Colon (tissue), 2 donors: ENCODE data around the gene EHBP1L1.

Experiments used
- FAIRE-seq: peaks from 2 replicates; lab custom pipeline; 2012; peaks lifted over from hg19 to GRCh38; lab: Jason Lieb, UNC
- donor health status: control.
- donor health status: control.

The EHBP1L1 gene

DNA sequence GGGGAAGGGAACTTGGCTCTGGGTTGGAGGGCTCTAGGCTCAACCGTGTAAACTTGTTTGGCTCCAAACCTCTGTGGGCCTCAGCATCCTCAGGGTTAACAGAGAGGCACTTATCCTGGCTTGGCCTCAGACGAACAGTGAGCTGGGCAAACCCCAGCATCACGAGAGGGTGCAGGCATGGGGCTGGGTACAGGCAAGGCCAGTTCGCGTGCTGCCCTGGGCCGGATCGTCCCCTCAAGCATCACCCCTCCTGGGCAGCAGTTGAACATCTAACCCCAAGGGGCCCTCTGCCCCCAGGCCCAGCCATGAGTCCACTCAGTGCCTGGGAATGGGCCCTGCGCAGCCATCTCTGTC, 1.9 kb downstream of the EHBP1L1 start:
- no peak for FAIRE-seq

DNA sequence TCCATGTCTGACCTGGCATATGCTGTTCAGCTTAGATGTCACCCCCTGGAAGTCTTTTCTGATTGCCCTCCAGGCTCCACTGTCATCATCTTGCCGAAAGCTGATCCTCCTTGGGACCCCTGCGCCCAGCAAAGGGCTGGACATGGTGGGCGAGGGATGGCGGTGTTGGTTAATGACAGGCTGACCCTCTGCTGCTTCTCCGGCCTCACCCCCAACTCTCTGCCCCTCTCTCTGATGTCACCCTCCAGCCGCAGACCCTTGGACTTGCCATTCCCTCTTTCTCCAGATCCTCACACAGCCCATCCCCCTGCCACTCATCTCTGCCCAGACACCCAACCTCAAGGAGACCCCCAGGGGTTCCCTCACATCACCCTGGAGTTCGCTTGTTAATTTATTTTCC, 2.3 kb downstream of the EHBP1L1 start:
- FAIRE-seq = no peak

DNA sequence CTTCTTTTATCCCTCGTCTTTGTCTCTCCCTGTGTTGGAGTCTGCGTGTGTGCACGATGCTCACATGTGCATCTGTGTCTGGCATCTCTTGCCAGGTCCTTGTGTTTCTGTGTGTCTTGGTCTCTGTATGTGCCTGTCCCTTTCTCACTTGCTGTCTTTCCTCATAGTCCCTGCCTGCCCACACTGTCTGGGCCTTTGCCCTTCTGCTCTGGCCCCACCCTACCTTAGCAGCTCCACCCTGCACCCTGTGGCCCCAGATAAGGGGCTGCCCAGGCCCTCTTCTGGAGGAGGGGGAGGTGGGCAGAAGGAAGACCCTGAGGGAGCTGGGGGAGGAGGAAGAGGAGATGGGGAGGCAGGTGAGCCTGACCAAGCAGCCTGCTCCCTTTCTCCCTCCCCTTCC, 2.8 kb downstream of the EHBP1L1 start:
- FAIRE-seq = no peak

DNA sequence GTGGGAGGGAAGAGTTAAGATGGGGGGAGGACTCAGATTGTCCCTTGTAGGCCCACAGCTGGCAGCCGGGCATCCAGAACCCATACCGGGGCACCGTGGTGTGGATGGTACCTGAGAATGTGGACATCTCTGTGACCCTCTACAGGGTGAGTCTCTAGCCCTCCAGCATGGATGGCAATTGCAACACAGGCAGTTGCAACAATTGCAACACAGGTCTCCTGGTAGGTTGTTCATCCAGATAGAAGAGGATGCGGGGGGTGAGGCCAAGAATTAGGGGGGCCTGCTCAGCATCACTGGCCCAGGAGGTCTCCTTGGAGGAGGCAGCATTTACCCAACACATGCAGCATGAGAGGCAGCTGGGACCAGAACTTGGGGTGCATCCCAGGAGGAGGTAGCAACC, 3.4 kb downstream of the EHBP1L1 start:
- no peak for FAIRE-seq

DNA sequence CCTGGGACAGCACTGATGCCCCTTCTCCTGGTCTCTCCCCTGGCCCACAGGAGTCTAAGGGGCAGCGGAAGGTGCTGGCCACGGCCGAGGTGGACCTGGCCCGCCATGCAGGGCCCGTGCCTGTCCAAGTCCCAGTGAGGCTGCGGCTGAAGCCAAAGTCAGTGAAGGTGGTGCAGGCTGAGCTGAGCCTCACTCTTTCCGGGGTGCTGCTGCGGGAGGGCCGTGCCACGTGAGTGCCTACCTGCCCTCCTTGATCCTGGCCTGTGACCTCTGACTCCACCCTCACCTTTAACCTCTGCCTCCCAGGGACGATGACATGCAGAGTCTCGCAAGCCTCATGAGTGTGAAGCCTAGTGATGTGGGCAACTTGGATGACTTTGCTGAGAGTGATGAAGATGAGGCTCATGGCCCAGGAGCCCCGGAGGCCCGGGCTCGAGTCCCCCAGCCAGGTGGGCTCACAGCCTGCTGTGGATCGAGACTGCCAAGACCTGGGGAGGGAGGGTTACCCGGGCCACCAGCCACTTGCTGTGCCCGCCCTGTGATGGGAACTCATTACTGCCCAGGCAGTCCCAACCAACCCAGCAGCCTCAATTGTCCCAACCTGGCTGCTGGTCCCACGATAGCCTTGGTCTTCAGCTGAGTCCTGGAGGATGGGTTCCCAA, 4.3 kb downstream of the EHBP1L1 start:
- no peak for FAIRE-seq

DNA sequence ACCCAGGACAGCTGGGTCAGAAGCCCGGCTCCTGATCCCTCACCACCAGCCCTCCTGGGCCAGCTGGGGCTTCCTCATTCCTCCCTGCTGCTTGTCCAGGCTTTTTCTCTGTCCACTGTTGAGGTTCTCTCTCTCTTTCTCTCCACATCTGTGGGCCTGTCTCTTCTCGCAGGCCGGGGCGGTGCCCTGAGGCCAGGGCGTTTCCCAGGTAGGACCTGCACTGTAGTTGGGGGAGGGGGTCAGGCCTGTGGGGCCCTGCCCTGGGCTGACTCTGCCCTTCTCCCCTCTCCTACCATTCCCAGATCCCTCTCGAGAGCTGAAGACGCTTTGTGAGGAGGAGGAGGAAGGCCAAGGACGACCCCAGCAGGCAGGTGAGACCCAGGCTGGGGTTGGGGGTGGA, 4.9 kb downstream of the EHBP1L1 start:
- no peak for FAIRE-seq

DNA sequence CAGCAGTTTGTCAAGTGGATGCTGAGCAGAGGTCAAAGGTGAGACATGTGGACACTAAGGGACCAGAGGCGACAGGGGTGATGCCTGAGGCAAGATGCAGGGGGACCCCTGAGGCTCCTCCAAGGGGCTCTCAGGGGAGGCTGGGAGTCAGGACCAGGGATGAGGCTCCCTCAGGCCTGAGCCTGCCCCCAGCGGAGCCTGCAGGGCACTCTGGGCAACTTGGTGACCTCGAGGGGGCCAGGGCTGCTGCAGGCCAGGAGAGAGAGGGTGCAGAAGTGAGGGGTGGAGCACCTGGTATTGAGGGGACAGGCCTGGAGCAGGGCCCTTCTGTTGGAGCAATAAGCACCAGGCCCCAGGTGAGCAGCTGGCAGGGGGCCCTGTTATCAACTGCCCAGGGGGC, 6.1 kb downstream of the EHBP1L1 start:
- FAIRE-seq = no peak

DNA sequence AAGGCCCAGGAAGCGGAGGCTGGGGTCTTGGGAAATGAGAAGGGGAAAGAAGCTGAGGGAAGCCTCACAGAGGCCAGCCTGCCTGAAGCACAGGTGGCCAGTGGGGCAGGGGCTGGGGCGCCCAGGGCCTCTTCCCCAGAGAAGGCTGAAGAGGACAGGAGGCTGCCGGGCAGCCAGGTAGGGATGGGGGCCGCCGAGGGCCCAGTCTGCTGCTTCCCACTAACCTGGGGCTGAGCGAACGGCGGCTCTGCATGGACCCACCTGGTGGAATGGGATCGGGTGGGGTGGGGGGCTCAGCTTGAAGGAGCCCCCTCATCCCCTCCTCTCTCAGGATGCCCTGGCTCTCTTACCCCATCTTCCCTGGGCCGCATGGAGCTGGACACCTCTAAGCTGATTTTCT, 7.7 kb downstream of the EHBP1L1 start:
- FAIRE-seq = no peak

DNA sequence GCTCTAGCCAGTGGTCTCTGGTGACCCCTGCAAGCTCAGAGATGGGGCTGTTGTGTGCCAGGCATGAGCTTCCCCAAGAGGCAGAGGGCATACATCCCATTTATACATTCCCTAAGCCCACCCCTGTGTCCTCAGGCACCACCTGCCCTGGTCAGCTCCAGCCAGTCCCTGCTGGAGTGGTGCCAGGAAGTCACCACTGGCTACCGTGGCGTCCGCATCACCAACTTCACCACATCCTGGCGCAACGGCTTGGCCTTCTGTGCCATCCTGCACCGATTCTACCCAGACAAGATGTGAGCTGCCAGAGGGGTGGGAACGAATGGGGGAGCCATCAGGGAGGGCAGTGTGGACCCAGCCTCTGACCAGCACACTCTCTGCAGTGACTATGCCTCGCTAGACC, 8.3 kb downstream of the EHBP1L1 start:
- no peak for FAIRE-seq

DNA sequence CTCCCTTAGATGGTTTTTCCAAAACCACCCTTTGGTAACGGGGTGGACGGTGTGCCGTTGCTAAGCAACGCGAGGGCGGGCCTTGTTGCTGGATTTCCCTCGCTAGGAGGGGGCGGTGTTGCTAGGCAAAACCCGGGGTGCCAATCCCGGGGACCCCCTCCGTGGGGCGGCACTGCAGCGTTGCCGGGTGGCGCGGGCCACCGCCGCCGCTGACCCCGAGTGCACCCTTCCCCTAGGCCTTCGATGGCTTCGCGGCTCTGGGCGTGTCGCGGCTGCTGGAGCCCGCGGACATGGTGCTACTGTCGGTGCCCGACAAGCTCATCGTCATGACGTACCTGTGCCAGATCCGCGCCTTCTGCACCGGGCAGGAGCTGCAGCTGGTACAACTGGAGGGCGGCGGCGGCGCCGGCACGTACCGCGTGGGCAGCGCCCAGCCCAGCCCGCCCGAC, 8.9 kb downstream of the EHBP1L1 start:
- FAIRE-seq = no peak

DNA sequence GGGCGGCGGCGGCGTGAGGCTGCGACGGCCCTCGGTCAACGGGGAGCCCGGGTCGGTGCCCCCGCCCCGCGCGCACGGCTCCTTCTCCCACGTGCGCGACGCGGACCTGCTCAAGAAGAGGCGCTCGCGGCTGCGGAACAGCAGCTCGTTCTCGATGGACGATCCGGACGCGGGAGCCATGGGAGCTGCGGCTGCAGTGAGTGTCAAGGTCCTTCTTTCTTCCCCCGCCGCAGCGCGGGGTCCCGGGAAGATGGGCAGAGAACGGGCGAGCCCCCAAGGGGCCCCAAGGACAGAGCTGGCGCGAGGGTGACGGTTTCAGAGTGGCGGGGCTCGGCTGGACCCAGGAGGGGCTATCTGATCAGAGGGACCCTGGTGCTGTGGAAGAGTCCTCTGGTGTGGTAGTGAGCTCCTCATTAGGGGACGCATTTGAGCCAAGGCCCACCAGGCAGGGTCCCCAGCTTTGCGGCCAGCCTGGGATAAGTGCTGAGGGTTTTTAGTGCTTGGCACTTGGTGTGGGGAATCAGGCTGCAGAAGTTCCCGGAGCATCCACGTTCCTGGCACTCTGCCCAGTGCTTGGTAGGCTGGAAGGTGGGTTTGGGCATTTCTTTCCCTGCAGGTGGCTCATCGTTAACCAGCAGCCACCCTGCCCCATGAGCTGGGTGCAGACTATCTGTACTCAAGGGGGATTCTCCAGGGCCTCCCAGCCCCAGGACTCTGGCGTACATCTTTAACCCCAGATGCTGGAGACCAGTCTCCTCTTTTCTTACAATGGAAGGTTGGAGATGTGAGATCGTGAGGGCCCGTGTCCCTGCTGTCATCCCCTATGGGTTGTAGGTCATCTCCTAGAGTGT, 9.8 kb downstream of the EHBP1L1 start:
- FAIRE-seq = no peak

DNA sequence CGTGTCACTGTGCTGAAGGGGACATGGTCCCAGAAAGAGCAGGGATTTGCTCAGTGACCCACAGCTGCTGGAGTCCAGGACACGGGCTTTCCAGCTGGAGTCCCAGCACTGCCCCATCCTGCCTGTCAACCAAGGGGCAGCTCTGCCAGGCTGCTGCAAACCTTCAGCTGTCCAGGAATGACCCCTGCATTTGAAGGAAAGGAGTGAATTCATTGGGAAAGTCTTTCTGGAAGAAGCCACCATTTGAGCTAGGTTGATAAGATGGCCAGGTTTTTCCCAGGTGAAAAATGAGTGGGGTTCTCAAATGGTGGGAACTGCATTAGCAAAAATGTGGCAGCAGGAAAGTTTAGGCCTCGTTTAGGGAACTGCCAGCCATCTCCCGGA, 10.4 kb downstream of the EHBP1L1 start:
- no peak for FAIRE-seq

DNA sequence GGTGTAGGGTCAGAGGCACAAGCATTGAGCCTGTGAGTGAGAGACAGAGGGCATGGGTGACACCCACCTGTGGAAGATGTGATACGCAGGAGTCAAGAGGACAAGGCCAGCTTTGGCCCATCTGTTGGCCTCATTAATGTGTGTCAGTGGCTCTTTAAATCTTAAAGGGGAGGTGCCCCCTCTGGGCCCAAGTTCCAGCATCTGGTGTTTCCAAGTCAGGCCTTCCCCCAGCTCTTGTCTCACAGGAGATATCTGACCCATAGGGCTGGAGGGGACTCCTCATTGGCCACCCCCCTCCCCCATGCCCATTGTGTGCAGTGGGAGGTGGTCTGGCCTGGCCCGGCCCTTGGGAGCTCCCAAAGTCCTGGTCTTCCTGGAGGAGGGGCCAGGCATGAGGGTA, 10.8 kb downstream of the EHBP1L1 start:
- no peak for FAIRE-seq

DNA sequence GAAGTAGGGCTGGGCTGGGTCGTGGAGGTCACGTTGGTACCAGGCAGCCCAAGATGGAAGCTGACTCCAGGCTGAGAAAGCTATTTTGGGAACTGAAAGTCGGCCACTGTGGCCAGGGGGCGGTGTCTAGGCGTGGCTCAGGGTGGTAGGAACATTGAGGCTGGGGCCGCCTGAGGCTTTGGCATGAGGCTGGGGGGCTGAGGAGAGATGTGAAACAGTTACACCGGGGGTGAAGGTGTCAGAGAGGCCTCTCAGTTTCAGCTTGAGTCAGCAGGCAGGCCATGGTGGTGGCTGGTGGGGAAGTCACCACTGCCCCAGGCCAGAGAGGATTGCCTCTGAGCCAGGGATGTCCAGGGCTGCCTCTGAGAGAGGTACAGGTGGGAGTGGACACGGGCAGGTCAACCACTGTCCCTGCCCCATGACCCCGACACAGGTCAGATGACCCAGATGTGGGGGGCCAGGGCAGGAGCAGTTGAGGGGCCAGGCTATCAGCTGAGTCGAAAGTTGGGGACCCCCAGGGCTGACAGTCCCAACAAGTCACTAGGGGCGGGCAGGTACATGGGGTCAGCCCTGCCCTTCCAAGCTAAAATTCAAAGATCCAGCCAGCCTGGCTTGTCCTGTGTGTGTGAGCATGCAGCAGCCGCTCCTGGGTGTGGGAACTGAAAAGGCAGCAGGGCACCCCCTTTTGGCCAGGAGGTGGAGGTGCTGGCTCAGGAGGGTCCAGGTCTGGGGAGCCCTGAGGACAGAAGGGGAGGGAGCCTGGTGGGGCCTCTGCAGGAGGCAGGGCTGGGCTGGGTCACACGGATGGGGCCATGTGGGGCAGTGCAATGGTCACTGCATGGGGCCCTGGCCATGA, 12.6 kb downstream of the EHBP1L1 start:
- FAIRE-seq = no peak

DNA sequence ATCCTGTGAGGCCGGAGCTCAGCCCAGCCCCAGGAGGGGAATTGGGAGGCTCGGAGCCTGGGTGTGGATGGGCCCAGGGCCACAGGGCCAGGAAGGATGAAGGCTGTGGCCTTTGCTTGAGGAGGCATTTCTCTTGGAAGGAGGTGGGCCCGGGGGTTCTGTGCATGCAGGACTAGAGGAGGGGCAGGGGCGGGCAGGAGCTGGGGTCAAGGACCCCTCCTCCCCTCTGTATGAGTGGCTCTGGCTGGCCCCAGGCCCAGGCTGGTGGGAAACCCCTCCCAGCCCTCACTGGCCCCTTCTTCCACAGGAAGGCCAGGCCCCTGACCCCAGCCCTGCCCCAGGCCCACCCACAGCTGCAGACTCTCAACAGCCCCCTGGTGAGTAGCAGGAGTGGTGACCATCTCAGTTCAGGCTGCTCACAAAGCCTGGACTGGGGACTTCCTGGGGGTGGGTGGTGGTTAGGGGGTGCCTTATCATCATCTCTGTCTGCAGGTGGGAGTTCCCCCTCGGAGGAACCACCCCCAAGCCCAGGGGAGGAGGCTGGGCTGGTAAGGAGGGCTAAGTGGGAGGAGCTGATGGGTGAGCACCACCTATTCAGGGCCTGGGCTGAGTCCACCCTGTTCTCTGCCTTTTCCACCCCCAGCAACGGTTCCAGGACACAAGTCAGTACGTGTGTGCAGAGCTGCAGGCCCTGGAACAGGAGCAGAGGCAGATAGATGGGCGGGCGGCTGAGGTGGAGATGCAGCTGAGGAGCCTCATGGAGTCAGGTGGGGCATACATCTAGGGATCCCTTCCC, 13.8 kb downstream of the EHBP1L1 start:
- FAIRE-seq = no peak

DNA sequence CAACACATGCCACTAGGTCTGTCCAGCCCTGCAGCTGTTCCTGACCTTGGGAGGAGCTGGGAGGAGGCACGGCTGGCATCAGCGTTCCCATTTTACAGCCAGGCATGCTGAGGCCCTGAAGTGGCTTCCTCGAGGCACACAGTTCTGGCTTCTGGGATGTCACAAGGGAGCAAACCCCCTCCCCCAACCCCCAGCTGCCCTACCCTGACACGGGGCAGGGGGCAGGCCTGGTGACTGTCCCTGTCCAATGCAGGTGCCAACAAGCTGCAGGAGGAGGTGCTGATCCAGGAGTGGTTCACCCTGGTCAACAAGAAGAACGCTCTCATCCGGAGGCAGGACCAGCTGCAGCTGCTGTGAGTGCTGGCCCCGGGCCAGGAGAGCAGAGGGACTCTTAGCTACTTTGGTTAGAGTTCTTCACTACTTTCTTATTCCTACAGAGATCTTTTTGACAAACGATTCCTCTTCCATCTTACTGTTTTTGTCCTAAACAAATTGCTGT, 14.4 kb downstream of the EHBP1L1 start:
- no peak for FAIRE-seq

DNA sequence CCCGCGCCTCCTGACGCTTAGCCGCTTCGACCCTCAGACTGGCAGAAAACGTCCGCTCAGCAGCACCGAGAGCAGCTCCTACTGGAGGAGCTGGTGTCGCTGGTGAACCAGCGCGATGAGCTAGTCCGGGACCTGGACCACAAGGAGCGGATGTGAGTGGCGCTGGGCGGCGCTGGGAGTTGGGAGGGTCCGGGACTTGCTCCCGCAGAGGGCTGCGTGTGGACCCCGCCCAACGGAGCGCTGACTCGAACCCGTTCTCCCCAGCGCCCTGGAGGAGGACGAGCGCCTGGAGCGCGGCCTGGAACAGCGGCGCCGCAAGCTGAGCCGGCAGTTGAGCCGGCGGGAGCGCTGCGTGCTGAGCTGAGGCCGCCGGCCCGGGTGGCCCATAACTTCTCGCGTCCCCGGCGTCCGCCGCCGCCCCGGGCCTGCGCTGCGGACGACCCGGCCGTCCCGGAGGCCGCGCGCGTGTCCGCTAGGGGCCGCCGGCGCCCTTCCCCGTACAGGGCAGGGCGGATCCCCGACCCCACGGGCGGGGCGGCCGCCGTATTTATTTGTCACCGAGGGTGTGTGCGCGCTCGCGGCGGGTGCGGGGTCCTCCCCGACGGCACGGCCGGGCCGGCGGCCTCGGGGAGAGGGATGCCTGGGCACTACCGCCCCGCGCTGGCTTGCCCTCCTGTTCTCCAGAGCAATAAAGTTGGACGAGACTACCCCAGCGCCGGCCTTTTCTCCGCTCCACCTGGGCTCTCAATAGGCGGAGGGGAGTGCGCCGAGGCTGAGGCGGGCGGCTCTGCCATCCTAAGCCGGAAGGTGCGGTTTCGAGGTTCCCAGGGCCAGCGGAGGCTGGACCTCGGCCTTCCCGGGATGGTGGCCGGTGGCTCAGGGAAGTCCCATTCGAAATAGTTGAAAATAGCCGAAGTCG, 16.3 kb downstream of the EHBP1L1 start:
- FAIRE-seq = no peak

DNA sequence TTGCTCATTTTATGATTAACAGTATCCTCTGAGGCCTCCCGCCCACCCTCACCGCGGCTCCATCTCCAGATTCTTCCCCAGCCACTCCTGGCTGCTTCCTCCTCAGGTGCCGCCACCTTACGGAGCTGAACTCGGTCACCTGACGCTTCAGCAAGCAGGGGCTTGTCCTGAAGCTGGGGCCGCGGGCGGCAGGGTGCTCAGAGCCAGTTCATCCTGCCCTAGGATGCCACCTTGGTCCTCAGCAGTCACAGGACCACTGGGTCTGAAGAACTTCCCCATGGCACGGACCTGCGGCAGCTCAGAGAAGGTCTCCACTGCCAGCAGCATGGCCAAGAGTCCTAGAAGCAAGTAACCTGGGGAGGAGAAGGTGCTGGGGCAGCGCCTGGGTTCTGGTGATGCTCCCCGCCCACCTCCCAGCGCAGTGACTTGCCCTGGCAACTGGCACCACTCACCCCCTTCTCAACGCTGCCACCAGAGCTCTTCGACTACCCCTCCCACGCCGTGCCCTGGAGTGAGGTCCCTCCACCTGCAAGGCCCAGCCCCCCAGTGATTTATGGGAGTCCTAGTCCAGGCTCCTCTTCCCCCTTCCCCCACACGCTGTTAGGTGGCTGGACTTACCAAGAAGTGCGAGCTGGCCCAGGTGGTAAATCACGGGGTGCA, 17.1 kb downstream of the EHBP1L1 start:
- no peak for FAIRE-seq

DNA sequence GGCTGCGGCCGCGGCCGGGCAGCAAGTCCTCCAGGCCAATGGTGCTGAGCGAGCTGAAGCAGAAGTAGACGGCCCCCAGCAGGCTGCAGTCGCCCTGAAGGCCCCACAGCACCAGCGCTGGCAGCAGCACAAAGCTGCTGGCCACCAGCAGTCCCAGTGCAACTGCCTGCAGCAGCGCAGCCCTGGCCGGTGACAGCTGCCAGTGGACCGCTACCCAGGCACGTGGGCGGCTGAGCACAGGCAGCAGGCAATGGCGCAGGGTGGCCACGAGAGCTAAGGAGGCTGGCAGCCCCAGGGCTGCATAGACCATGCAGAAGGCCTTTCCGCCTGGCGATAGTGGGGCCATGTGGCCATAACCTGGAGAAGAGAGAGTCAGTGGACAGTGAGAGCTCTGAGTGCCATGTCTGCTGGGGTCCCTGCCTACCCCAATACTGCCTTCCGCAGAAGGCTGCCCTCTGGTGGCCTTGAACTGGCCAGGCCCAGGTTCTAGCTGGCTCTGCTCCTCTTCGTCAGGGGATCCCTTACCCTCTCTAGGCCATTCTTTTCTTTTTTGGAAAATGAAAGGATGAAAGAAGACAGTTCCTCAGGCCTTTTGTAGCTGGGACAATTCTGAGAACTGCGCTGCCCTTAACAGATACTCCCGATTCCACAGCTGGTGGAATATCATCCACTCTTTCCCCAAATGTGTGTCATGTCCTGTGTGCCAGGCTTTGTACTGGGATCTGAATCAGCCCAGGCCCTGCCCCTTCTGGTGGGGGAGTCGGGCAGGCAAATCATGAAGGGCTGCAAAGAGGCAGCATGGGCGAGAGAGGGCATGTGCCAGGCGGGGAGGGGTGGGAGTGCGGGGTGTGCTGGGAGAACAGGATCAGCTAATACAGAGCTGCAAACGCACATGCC, 17.9 kb downstream of the EHBP1L1 start:
- FAIRE-seq = no peak
